T-cell (primary cell): Measurements from ENCODE around the gene TECTA. TPM values are rescaled to one million over a fixed set of nuclear protein-coding genes. Genes with fewer than 3 reads are reported as not detected.

Experiments used
- ATAC-seq, 4 experiments: fragments of 200-7000 bp in 3 of 4; fragments of 150-1000 bp in 1 of 4; cut with Tn5 transposase; replicated peaks in 1 of 4; 1 replicate in 3 of 4; 2 replicates in 1 of 4; pipeline ENCODE4 v1.10.0; 2021; ENCODE audit warnings: moderate library complexity in 3 of 4, mild to moderate bottlenecking in 2 of 4, moderate number of reproducible peaks in 1 of 4
- CTCF ChIA-PET, 2 donors: fragments of 300-600 bp; sonication (Branson Sonifier 250); formaldehyde crosslinking; loops; one replicate each; lab custom pipeline; 2022; ENCODE audit warnings: antibody characterized with exemption in 2 of 2; lab: Charles Lee
- POLR2A ChIA-PET, 2 donors: fragments of 300-600 bp; sonication (Branson Sonifier 250); formaldehyde crosslinking; loops; one replicate each; lab custom pipeline; 2022; ENCODE audit warnings: antibody characterized with exemption in 2 of 2; lab: Charles Lee
- DNase-seq, 35 experiments: peaks; one replicate each; pipeline versions ENCODE4 v3.0.0 to v3.0.0-alpha.2; 2013 to 2023
- H3K27ac ChIP-seq: one replicate; pipeline ENCODE4 v1.5.1; 2013; ENCODE audit warnings: low read length
- H3K27me3 ChIP-seq, 2 experiments: replicated peaks in 1 of 2; 1 replicate in 1 of 2; 2 replicates in 1 of 2; pipeline versions ENCODE4 v1.6.1 to v1.7.0; 2013; ENCODE audit warnings: low read length in 1 of 2, mixed read lengths in 1 of 2; ENCODE audit not compliant: control insufficient read depth in 2 of 2, insufficient read depth in 2 of 2; ENCODE audit errors: extremely low read depth in 1 of 2
- H3K36me3 ChIP-seq, 2 donors: 1 replicate in 1 of 2; 2 replicates in 1 of 2; pipeline versions ENCODE4 v1.6.1 to v1.7.0; 2013; ENCODE audit warnings: low read length in 1 of 2; ENCODE audit not compliant: control insufficient read depth in 2 of 2, insufficient read depth in 1 of 2; ENCODE audit errors: extremely low read depth in 1 of 2
- H3K4me1 ChIP-seq, 2 experiments: 1 replicate in 1 of 2; 2 replicates in 1 of 2; pipeline versions ENCODE4 v1.6.1 to v1.7.0; 2013; ENCODE audit warnings: low read length in 2 of 2, mixed read lengths in 1 of 2; ENCODE audit not compliant: insufficient read depth in 2 of 2, control insufficient read depth in 1 of 2; ENCODE audit errors: extremely low read depth in 1 of 2
- H3K4me3 ChIP-seq, 2 donors: 1 replicate in 1 of 2; 2 replicates in 1 of 2; pipeline versions ENCODE4 v1.5.1 to v1.7.0; 2013; ENCODE audit warnings: mild to moderate bottlenecking in 2 of 2, low read length in 1 of 2, moderate library complexity in 1 of 2; ENCODE audit not compliant: control insufficient read depth in 1 of 2; ENCODE audit errors: extremely low read depth in 1 of 2
- H3K9me3 ChIP-seq: 2 replicates; pipeline ENCODE4 v1.7.0; 2013
- H3K27ac Mint-ChIP-seq, 2 donors: one replicate each; pipeline ENCODE4 v1.8.0; 2020 to 2021; ENCODE audit warnings: mild to moderate bottlenecking in 2 of 2, mixed read lengths in 2 of 2
- H3K27me3 Mint-ChIP-seq, 2 donors: one replicate each; pipeline ENCODE4 v1.8.0; 2021 to 2022; ENCODE audit warnings: mixed read lengths in 2 of 2
- H3K36me3 Mint-ChIP-seq: one replicate; pipeline ENCODE4 v1.8.0; 2021; ENCODE audit warnings: mixed read lengths
- H3K4me1 Mint-ChIP-seq, 3 donors: one replicate each; pipeline ENCODE4 v1.8.0; 2020 to 2022; ENCODE audit warnings: mixed read lengths in 3 of 3, mild to moderate bottlenecking in 1 of 3
- H3K4me3 Mint-ChIP-seq, 3 donors: one replicate each; pipeline ENCODE4 v1.8.0; 2020 to 2022; ENCODE audit warnings: mild to moderate bottlenecking in 3 of 3, mixed read lengths in 3 of 3, moderate library complexity in 3 of 3
- H3K9me3 Mint-ChIP-seq, 3 donors: one replicate each; pipeline ENCODE4 v1.8.0; 2020 to 2022; ENCODE audit warnings: mixed read lengths in 3 of 3
- WGBS: methylation state at CpG from one replicate; pipeline ENCODE4 v1.1.5; 2013; ENCODE audit warnings: missing lambda C conversion rate; ENCODE audit not compliant: insufficient coverage; 5-methylcytosine and 5-hydroxymethylcytosine counted together
- total RNA-seq, 35 experiments: library from RNA in 6 of 35; stranded (reverse) in 6 of 35; fragments of 120-200 nt in 1 of 35; gene quantifications; one replicate each; pipeline versions ENCODE4 v1.2.1 to v1.2.4 and lab custom pipeline; 2013 to 2026

TECTA gene
- total RNA-seq, 5 donors from 2014 or later (not counting 1 experiment from before 2014, with no cell fraction given), result 0.30 to 0.60 (median 0.50) TPM

DNA sequence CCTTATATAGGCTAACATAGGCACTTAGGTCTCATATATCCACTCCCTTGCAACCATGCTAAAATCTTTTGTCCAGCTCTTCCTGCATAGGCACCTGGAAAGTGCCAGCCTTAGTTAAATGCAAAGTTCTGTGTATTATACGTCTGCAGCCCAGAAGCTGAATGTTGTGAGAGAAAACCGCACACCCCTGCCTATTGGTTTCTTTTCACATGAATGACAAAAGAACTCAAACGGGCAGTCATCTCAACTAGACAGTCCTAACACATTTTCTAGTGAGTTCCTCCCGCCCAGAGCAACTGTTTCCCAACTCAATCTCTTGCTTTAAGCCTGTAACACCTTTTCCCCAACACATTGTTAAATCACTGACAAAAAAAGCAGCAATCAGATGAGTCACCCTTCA, 122.1 kb downstream of the TECTA start:
- no peaks in the 10 kb centered on the region for H3K4me1 Mint-ChIP-seq
- CTCF ChIA-PET, result no interaction called here
- peaks cover 20 to 25% of the 10 kb centered on the region in 2 donors for H3K27me3 Mint-ChIP-seq
- POLR2A ChIA-PET, result no interaction called here
- Histone ChIP-seq H3K9me3 (no peaks in the 10 kb centered on the region), H3K27ac (no peak overlapping the region), H3K36me3 (no peaks in the 10 kb centered on the region), H3K4me3 (no peak overlapping the region), H3K27me3 (peaks cover 0 to 6% of the 10 kb centered on the region in 2 experiments), H3K4me1 (no peaks in the 10 kb centered on the region)
- DNase-seq (no peak), ATAC-seq (no peak)
- H3K4me3 Mint-ChIP-seq, result no peak overlapping the region
- peaks cover 0 to 3% (median 3%) of the 10 kb centered on the region in 3 donors for H3K9me3 Mint-ChIP-seq
- 56% methylated on average over 4 of the region's 4 CpGs for WGBS
- no peak overlapping the region for H3K27ac Mint-ChIP-seq
- H3K36me3 Mint-ChIP-seq, result no peaks in the 10 kb centered on the region

DNA sequence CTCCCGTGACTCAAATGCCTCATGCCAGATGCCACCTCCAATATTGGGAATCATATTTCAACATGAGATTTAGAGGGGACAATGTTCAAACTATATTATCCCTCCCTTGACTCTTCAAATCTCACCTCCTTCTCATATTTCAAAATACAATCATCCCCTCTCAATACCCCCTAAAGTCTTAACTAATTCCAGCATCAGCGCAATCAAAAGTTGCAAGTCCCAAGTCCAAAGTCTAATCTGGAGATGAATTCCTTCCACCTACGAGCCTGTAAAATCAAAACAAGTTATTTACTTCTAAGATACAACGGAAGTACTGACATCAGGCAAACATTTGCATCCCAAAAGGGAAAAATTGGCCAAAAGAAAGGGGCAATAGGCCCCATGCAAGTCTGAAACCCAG, 124.3 kb downstream of the TECTA start:
- POLR2A ChIA-PET, result no interaction called here

DNA sequence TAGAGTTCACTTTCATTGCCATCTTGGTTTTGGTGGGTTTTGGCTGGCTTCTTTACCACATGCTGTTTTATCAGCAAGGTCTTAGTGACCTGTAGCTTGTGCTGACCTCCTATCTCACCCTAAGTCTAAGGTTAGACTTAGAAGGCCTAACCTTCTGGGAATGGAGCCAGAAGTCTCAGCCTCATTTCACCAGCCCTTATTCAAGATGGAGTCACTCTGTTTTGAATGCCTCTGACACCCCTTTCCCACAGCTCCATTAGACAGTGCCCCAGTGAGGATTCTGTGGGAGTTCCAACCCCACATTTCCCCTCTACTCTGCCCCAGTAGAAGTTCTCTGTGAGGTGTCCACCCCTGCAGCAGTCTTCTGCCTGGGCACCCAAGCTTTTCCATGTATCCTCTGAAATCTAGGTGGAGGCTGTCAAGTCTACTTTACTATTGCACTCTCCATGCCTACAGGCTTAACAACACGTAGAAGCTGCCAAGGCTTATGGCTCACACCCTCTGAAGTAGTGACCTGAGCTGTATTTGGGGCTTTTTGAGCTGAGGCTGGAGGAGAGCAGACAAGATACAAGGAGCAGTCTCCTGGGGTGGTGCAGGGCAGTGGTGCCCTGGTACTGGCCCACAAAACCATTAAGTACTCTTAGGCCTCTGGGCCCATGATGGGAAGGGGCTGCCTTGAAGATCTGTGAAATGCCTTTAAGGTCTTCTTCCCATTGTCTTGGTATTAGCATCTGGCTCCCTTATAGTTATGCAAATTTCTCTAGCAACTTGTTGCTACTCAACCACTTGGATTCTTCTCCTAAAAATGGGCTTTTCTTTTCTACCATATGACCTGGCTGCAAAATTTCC, 125.6 kb downstream of the TECTA start:
- Histone ChIP-seq H3K4me3 (no peak overlapping the region), H3K36me3 (no peaks in the 10 kb centered on the region), H3K9me3 (no peaks in the 10 kb centered on the region), H3K27me3 (peaks cover 0 to 7% of the 10 kb centered on the region in 2 experiments), H3K27ac (no peak overlapping the region), H3K4me1 (no peaks in the 10 kb centered on the region)
- DNase-seq (no peak), ATAC-seq (no peak)
- POLR2A ChIA-PET, result no interaction called here
- Mint-ChIP-seq H3K4me1 (no peaks in the 10 kb centered on the region), H3K9me3 (peaks cover 0 to 3% (median 3%) of the 10 kb centered on the region in 3 donors), H3K27me3 (peaks cover 19 to 28% of the 10 kb centered on the region in 2 donors), H3K4me3 (no peak overlapping the region), H3K36me3 (no peaks in the 10 kb centered on the region), H3K27ac (no peak overlapping the region)
- CTCF ChIA-PET, result no interaction called here
- WGBS, result no CpG with 5 or more reads among the region's 1 CpG

More for the DNA sequence above, 124.3 kb downstream of the TECTA start:
- Histone ChIP-seq H3K4me1 (no peaks in the 10 kb centered on the region), H3K9me3 (no peaks in the 10 kb centered on the region), H3K36me3 (no peaks in the 10 kb centered on the region), H3K27me3 (peaks cover 0 to 4% of the 10 kb centered on the region in 2 experiments), H3K27ac (no peak overlapping the region), H3K4me3 (no peak overlapping the region)
- 49% methylated on average over 3 of the region's 4 CpGs for WGBS
- no peaks in the 10 kb centered on the region for H3K36me3 Mint-ChIP-seq
- no peaks in the 10 kb centered on the region for H3K4me1 Mint-ChIP-seq
- CTCF ChIA-PET, result no interaction called here
- no peak for ATAC-seq
- DNase-seq, result no peak
- H3K4me3 Mint-ChIP-seq, result no peak overlapping the region
- peaks cover 16 to 17% of the 10 kb centered on the region in 2 donors for H3K27me3 Mint-ChIP-seq
- H3K27ac Mint-ChIP-seq, result no peak overlapping the region
- peaks cover 0 to 3% (median 3%) of the 10 kb centered on the region in 3 donors for H3K9me3 Mint-ChIP-seq

DNA sequence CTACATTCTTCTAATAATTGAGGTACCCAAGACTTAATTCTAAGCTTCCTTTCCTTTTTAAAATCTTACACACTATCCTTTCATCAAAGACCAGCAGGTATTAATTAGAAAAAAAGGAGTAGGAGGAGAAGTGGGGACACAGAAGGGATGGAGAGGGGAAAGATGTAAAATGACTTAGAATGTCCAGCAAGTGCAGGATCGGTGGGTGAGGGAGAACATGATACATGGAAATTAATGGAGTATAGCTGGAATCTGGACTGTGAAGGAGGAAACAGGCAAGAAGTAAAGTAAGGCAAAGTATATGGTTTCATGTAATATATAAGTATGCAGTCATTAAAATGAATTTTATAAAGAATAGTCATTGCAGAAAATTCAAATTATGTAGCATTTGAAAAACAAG, 127.8 kb downstream of the TECTA start:
- Mint-ChIP-seq H3K9me3 (peaks cover 0 to 3% (median 3%) of the 10 kb centered on the region in 3 donors), H3K4me3 (no peak overlapping the region)

DNA sequence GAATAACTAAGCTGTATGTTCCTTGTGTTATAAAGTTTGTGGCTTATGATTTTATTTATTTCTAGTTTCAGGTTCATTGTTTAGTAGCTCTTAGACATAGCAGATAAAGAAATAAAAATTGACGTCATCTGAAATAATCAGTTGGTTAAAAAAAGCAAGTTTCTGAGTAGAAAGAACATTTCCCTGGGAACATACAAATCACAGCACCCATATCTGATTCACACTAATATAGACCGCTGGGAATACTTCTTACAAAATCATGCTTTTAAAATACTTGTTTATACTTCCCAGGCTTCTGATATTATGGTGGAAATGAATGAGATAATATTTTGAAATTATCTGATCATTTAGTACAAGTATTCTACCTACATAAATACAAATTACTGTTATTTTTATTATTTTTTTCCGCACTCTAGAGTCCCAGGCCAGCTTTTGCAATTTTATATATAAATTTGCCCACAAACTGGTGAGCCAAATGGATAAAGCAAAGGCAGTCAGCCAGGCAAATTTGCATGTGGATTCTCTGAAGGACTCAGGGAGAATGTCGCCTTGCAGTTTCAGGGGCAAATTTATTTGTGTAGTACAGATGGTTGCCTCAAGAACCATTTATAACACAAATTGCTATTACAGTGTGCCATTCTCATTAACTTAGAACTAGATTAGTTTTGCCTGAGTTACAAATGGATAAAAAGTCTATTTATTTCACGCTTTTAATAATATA, 128.6 kb downstream of the TECTA start:
- peaks cover 32 to 37% of the 10 kb centered on the region in 2 donors for H3K27me3 Mint-ChIP-seq
- no peaks in the 10 kb centered on the region for H3K36me3 Mint-ChIP-seq
- H3K4me1 ChIP-seq, result no peaks in the 10 kb centered on the region
- POLR2A ChIA-PET, result interaction anchor here in 1 of 2 donors (0.5 kb wide), 1 partner anchor 618 kb away, joined by 7 read pairs; no protein-coding TSS in a partner anchor
- DNase-seq, result no peak
- peaks cover 0 to 10% of the 10 kb centered on the region in 2 experiments for H3K27me3 ChIP-seq
- H3K27ac Mint-ChIP-seq, result no peak overlapping the region
- no peak overlapping the region for H3K4me3 Mint-ChIP-seq
- H3K9me3 ChIP-seq, result no peaks in the 10 kb centered on the region
- no CpG with 5 or more reads among the region's 5 CpGs for WGBS
- no peak overlapping the region for H3K27ac ChIP-seq
- no peaks in the 10 kb centered on the region for H3K4me1 Mint-ChIP-seq
- H3K9me3 Mint-ChIP-seq, result peaks cover 0 to 3% (median 3%) of the 10 kb centered on the region in 3 donors
- H3K4me3 ChIP-seq, result no peak overlapping the region
- no peaks in the 10 kb centered on the region for H3K36me3 ChIP-seq
- CTCF ChIA-PET, result no interaction called here
- ATAC-seq, result no peak

More for the DNA sequence above, 127.8 kb downstream of the TECTA start:
- Mint-ChIP-seq H3K27me3 (peaks cover 25 to 31% of the 10 kb centered on the region in 2 donors), H3K27ac (no peak overlapping the region), H3K36me3 (no peaks in the 10 kb centered on the region), H3K4me1 (no peaks in the 10 kb centered on the region)
- no peak overlapping the region for H3K27ac ChIP-seq
- H3K36me3 ChIP-seq, result no peaks in the 10 kb centered on the region
- peaks cover 0 to 10% of the 10 kb centered on the region in 2 experiments for H3K27me3 ChIP-seq
- no peaks in the 10 kb centered on the region for H3K4me1 ChIP-seq
- CTCF ChIA-PET, result no interaction called here
- no peaks in the 10 kb centered on the region for H3K9me3 ChIP-seq
- ATAC-seq (no peak), DNase-seq (no peak)
- POLR2A ChIA-PET, result interaction anchor here in 1 of 2 donors (0.5 kb wide), 1 partner anchor 618 kb away, joined by 7 read pairs; no protein-coding TSS in a partner anchor
- WGBS, result 80% methylated on average over 1 of the region's 1 CpG
- no peak overlapping the region for H3K4me3 ChIP-seq

DNA sequence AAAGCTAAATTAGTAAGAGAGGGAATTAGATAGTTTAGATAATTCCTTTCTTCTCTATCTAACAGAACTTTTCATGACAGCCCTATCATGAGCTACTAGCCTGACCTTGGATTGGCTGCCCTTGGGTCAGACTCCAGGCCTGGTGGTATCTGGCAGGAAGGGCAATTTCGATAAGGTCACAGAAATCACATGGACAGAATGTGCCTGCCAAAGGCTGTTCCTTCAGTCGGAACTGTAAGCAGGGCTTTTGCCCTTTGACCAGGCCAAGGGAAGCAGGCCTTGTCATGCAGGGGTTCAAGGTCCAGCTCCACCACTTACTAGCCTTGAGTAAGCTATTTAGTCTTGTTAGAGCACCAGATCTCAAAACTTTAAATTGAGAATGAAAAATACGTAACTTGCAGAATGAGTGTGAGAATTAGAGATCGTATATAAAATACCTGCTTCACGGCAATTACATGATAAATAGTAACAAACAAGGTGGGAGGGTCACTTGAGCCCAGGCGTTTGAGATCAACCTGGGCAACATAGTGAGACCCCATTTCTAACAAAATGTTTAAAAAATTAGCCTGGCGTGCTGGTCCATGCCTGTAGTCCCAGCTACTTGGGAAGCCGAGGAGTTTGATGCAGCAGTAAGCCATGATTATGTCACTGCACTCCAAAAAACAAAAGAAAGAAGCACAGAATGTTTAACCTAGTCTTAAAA, 130.7 kb downstream of the TECTA start:
- no peaks in the 10 kb centered on the region for H3K36me3 ChIP-seq
- 84% methylated on average over 4 of the region's 8 CpGs for WGBS
- no peak overlapping the region for H3K4me3 ChIP-seq
- Mint-ChIP-seq H3K27me3 (peaks cover 40 to 41% of the 10 kb centered on the region in 2 donors), H3K27ac (no peak overlapping the region), H3K4me3 (no peak overlapping the region), H3K36me3 (no peaks in the 10 kb centered on the region), H3K9me3 (peaks cover 0 to 3% (median 3%) of the 10 kb centered on the region in 3 donors), H3K4me1 (peaks cover 0 to 4% (median 0%) of the 10 kb centered on the region in 3 donors)
- no peaks in the 10 kb centered on the region for H3K4me1 ChIP-seq
- ChIA-PET POLR2A (no interaction called here), CTCF (no interaction called here)
- H3K27ac ChIP-seq, result no peak overlapping the region
- peaks cover 0 to 16% of the 10 kb centered on the region in 2 experiments for H3K27me3 ChIP-seq
- no peak for ATAC-seq
- no peaks in the 10 kb centered on the region for H3K9me3 ChIP-seq
- DNase-seq, result no peak
